ENCODE results near the gene SPRED1.

- TF ChIP-seq CTCF (IDR thresholded peaks at IDR 0.05) (no peak), POLR2A (IDR thresholded peaks at IDR 0.05) (no peak)
Observed at GRCh38 chr15:38401106-38401505, 148.5 kb downstream of the SPRED1 start.
